GM23338 (cell line): ENCODE data around the gene CGNL1. TPM values are rescaled to one million over a fixed set of nuclear protein-coding genes. Genes with fewer than 3 reads are reported as not detected.

ENCODE experiments used
- ATAC-seq: fragments of 200-7000 bp; cut with Tn5 transposase; 3 replicates; pipeline ENCODE4 v1.9.1; 2020
- DNase-seq: peaks from one replicate; pipeline ENCODE4 v3.0.0-alpha.2; 2015; ENCODE audit warnings: low spot score
- H2AFZ ChIP-seq: fragments of 200-600 bp; sonication (generic); 2 replicates; pipeline ENCODE4 v1.8.0; 2016; ENCODE audit warnings: antibody characterized with exemption, mild to moderate bottlenecking, moderate library complexity
- H3F3A ChIP-seq: fragments of 200-600 bp; sonication (generic); replicated peaks from 2 replicates; pipeline ENCODE4 v1.8.0; 2017; ENCODE audit warnings: antibody characterized with exemption, mixed run types, low read depth
- H3K27ac ChIP-seq: fragments of 200-600 bp; sonication (generic); 2 replicates; pipeline ENCODE4 v1.6.1; 2016; ENCODE audit warnings: low read depth
- H3K27me3 ChIP-seq: fragments of 200-600 bp; sonication (generic); 2 replicates; pipeline ENCODE4 v1.8.0; 2016; ENCODE audit warnings: mild to moderate bottlenecking, mixed run types, moderate library complexity; ENCODE audit not compliant: insufficient read depth
- H3K36me3 ChIP-seq: fragments of 200-600 bp; sonication (generic); 2 replicates; pipeline ENCODE4 v1.8.0; 2016; ENCODE audit warnings: mild to moderate bottlenecking; ENCODE audit not compliant: insufficient read depth
- H3K4me1 ChIP-seq: fragments of 200-600 bp; sonication (generic); 2 replicates; pipeline ENCODE4 v1.8.0; 2016; ENCODE audit warnings: mild to moderate bottlenecking, moderate library complexity; ENCODE audit not compliant: insufficient read depth
- H3K4me2 ChIP-seq: fragments of 200-600 bp; sonication (generic); 2 replicates; pipeline ENCODE4 v1.7.1; 2017; ENCODE audit warnings: mixed run types
- H3K4me3 ChIP-seq: fragments of 200-600 bp; sonication (generic); 2 replicates; pipeline ENCODE4 v1.6.1; 2016; ENCODE audit warnings: mixed run types
- H3K79me2 ChIP-seq: fragments of 200-600 bp; sonication (generic); replicated peaks from 2 replicates; pipeline ENCODE4 v1.8.0; 2017; ENCODE audit warnings: mild to moderate bottlenecking; ENCODE audit not compliant: insufficient read depth
- H3K9me2 ChIP-seq: fragments of 200-600 bp; sonication (generic); 2 replicates; pipeline ENCODE4 v1.8.0; 2017; ENCODE audit not compliant: insufficient read depth
- H4K20me1 ChIP-seq: fragments of 200-600 bp; sonication (generic); replicated peaks from 2 replicates; pipeline ENCODE4 v1.8.0; 2017; ENCODE audit warnings: mild to moderate bottlenecking; ENCODE audit not compliant: insufficient read depth
- H3K27ac Mint-ChIP-seq: 2 replicates; pipeline ENCODE4 v1.8.0; 2020; ENCODE audit warnings: inconsistent platforms, mild to moderate bottlenecking, moderate library complexity, mixed read lengths
- H3K27me3 Mint-ChIP-seq: 3 replicates; pipeline ENCODE4 v1.8.0; 2022; ENCODE audit warnings: low read depth, mild to moderate bottlenecking, moderate library complexity, mixed read lengths, inconsistent platforms; ENCODE audit not compliant: insufficient read depth, poor library complexity
- H3K36me3 Mint-ChIP-seq: 3 replicates; pipeline ENCODE4 v1.8.0; 2021; ENCODE audit warnings: low read depth, mild to moderate bottlenecking, inconsistent platforms, moderate library complexity, mixed read lengths
- H3K4me1 Mint-ChIP-seq: 3 replicates; pipeline ENCODE4 v1.8.0; 2020; ENCODE audit warnings: mild to moderate bottlenecking, inconsistent platforms, mixed read lengths
- H3K4me3 Mint-ChIP-seq: 3 replicates; pipeline ENCODE4 v1.8.0; 2021; ENCODE audit warnings: moderate library complexity, mild to moderate bottlenecking, inconsistent platforms, mixed read lengths
- H3K9me3 Mint-ChIP-seq: 3 replicates; pipeline ENCODE4 v1.8.0; 2020; ENCODE audit warnings: moderate library complexity, mild to moderate bottlenecking, inconsistent platforms, mixed read lengths
- JUNB ChIP-seq: IDR thresholded peaks from one replicate; pipeline ENCODE4 v1.6.1; 2016; ENCODE audit warnings: antibody characterized with exemption; ENCODE audit not compliant: unreplicated experiment
- NANOG ChIP-seq: IDR thresholded peaks from 2 replicates; pipeline ENCODE4 v1.6.1; 2016; ENCODE audit warnings: antibody characterized with exemption, borderline replicate concordance
- STAT1 ChIP-seq: IDR thresholded peaks from one replicate; pipeline ENCODE4 v1.6.1; 2016; ENCODE audit warnings: antibody characterized with exemption; ENCODE audit not compliant: unreplicated experiment
- polyA plus RNA-seq: library from polyadenylated mRNA; unstranded; fragments of >200 nt; fragmentation: Nextera tagmentation; extraction: Ambion mirVana; gene quantifications from 2 replicates; pipeline ENCODE4 v1.2.1, GENCODE V29; 2016
- total RNA-seq: library from RNA; depleted of rRNA; stranded (reverse); fragments of >200 nt; shearing (Covaris generic); gene quantifications from 2 replicates; pipeline ENCODE4 v1.2.3, GENCODE V29; 2014
- TF ChIP-seq, protein P1 (sequence below): IDR thresholded peaks from 2 replicates; pipeline ENCODE4 v1.6.1; 2016; ENCODE audit warnings: antibody characterized with exemption
- TF ChIP-seq, protein P2 (sequence below), 2 experiments: fragments of 200-600 bp in 1 of 2; sonication (generic) in 1 of 2; conservative IDR thresholded peaks; 2 replicates each; pipeline versions ENCODE4 v1.5.1 to v1.6.1; 2016 to 2017; ENCODE audit warnings: antibody characterized with exemption in 2 of 2, low read depth in 2 of 2, mild to moderate bottlenecking in 2 of 2, moderate library complexity in 1 of 2
- TF ChIP-seq, protein P3 (sequence below): IDR thresholded peaks from one replicate; pipeline ENCODE4 v1.6.1; 2018; ENCODE audit warnings: antibody characterized with exemption; ENCODE audit not compliant: unreplicated experiment

CGNL1 gene
- total and polyA plus RNA-seq, 2 experiments from 2014 or later: 20.0 to 57.8 TPM

DNA sequence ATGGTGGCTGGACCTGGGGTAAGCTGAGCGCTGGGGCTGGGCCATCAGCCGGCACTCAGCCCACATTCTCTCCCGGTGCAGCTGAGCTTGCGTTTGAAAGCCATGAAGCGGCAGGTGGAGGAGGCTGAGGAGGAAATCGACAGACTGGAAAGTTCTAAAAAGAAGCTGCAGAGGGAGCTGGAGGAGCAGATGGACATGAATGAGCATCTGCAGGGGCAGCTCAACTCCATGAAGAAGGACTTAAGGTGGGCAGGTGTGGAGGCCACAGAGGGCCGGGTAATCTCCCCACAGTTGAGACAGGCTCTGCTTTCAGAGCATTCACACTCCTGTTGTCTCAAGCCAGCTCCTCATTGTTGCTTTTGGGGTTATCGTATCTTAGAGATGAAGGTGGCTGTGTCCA, 169.7 kb downstream of the CGNL1 start:
- Mint-ChIP-seq H3K4me3 (no peak overlapping the region), H3K27me3 (peaks cover 7% of the 10 kb centered on the region), H3K9me3 (no peaks in the 10 kb centered on the region), H3K36me3 (peaks cover 59% of the 10 kb centered on the region), H3K27ac (no peak overlapping the region), H3K4me1 (peaks cover 5% of the 10 kb centered on the region)
- Histone ChIP-seq H3K9me2 (0 out of 2 replicates have a peak, but pooled peaks cover 1% of the 10 kb centered on the region), H3K79me2 (no peaks in the 10 kb centered on the region), H3K4me1 (no peaks in the 10 kb centered on the region), H3K27ac (no peak overlapping the region), H3K4me2 (no peak overlapping the region), H4K20me1 (no peaks in the 10 kb centered on the region), H3F3A (no peaks in the 10 kb centered on the region), H2AFZ (no peak overlapping the region), H3K4me3 (no peak overlapping the region), H3K27me3 (no peaks in the 10 kb centered on the region), H3K36me3 (peaks cover 10% of the 10 kb centered on the region)
- TF ChIP-seq, protein P1, sequence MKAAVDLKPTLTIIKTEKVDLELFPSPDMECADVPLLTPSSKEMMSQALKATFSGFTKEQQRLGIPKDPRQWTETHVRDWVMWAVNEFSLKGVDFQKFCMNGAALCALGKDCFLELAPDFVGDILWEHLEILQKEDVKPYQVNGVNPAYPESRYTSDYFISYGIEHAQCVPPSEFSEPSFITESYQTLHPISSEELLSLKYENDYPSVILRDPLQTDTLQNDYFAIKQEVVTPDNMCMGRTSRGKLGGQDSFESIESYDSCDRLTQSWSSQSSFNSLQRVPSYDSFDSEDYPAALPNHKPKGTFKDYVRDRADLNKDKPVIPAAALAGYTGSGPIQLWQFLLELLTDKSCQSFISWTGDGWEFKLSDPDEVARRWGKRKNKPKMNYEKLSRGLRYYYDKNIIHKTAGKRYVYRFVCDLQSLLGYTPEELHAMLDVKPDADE: no peak
- ATAC-seq: no peak
- no peak for DNase-seq

DNA sequence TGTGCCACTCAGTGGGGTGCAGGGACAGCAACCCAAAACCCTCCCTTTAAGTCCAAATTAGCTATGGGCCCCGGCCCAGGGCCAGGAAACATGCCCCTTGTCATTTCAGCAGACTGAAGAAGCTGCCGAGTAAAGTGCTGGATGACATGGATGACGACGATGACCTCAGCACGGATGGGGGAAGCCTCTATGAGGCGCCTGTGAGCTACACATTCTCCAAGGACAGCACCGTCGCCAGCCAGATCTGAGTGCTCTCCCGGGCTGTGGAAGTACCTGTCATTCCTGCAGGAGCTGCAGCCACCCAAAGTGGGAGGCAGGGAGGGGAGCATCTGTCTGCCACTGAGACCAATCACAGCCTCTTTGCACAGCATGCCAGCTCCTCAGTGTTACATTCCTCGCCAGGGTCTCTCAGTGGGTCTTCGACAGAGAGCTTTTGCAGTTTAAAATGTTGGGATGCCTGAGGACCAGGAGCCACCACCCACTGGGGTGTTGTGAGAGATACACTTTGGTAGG, 171.0 kb downstream of the CGNL1 start:
- Mint-ChIP-seq H3K27ac (no peak overlapping the region), H3K4me3 (no peak overlapping the region), H3K36me3 (peaks cover 71% of the 10 kb centered on the region), H3K27me3 (peaks cover 9% of the 10 kb centered on the region), H3K9me3 (no peaks in the 10 kb centered on the region), H3K4me1 (peaks cover 15% of the 10 kb centered on the region)
- Histone ChIP-seq H3K4me3 (no peak overlapping the region), H3K27ac (no peak overlapping the region), H4K20me1 (no peaks in the 10 kb centered on the region), H3K4me2 (no peak overlapping the region), H3K27me3 (no peaks in the 10 kb centered on the region), H3K9me2 (0 out of 2 replicates have a peak, but pooled peaks cover 2% of the 10 kb centered on the region), H3K36me3 (peaks cover 10% of the 10 kb centered on the region), H3K79me2 (no peaks in the 10 kb centered on the region), H2AFZ (no peak overlapping the region), H3K4me1 (peaks cover 4% of the 10 kb centered on the region; the same call in 1 of the 2 replicates), H3F3A (no peaks in the 10 kb centered on the region)
- TF ChIP-seq, protein P1: no peak
- TF ChIP-seq, protein P2, sequence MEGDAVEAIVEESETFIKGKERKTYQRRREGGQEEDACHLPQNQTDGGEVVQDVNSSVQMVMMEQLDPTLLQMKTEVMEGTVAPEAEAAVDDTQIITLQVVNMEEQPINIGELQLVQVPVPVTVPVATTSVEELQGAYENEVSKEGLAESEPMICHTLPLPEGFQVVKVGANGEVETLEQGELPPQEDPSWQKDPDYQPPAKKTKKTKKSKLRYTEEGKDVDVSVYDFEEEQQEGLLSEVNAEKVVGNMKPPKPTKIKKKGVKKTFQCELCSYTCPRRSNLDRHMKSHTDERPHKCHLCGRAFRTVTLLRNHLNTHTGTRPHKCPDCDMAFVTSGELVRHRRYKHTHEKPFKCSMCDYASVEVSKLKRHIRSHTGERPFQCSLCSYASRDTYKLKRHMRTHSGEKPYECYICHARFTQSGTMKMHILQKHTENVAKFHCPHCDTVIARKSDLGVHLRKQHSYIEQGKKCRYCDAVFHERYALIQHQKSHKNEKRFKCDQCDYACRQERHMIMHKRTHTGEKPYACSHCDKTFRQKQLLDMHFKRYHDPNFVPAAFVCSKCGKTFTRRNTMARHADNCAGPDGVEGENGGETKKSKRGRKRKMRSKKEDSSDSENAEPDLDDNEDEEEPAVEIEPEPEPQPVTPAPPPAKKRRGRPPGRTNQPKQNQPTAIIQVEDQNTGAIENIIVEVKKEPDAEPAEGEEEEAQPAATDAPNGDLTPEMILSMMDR (conservative IDR thresholded peaks at IDR 0.05; ENCODE audit: low read depth in 2 of 2): peak in 1 of 2 experiments; percentile 13; a peak in 1 of 4 replicates
- no peak for DNase-seq
- ATAC-seq: no peak

DNA sequence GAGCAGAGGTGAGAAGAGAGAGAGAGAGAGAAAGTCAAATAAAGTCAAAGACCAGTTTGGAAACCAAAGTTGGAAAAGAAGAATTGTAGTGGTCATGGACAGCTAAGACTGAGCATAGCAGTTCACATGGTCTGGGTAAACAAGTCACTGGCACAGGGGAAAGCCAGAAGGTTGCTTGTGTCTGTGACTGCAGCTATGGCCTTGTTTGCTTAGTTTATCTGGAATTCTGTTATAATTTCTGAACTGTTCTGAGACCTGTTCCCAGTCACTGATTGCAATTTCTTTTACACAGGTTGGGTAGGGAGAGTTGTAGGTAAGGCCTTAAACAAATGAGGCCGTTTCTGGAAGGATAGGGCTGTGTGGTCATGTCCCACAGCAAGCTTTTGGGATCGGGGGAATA, 172.0 kb downstream of the CGNL1 start:
- Mint-ChIP-seq H3K4me3 (no peak overlapping the region), H3K27me3 (peaks cover 9% of the 10 kb centered on the region), H3K9me3 (no peaks in the 10 kb centered on the region), H3K27ac (no peak overlapping the region), H3K36me3 (peaks cover 68% of the 10 kb centered on the region), H3K4me1 (peaks cover 23% of the 10 kb centered on the region)
- H3K27me3 ChIP-seq: no peaks in the 10 kb centered on the region
- no peak overlapping the region for H3K4me2 ChIP-seq
- H3K79me2 ChIP-seq: no peaks in the 10 kb centered on the region
- DNase-seq (no peak), ATAC-seq (no peak)
- H3K4me1 ChIP-seq: peaks cover 4% of the 10 kb centered on the region; the same call in 1 of the 2 replicates
- 0 out of 2 replicates have a peak, but pooled peaks cover 2% of the 10 kb centered on the region for H3K9me2 ChIP-seq
- H3K36me3 ChIP-seq: peaks cover 10% of the 10 kb centered on the region
- no peaks in the 10 kb centered on the region for H3F3A ChIP-seq
- no peaks in the 10 kb centered on the region for H4K20me1 ChIP-seq
- no peak overlapping the region for H3K27ac ChIP-seq
- no peak overlapping the region for H2AFZ ChIP-seq
- no peak overlapping the region for H3K4me3 ChIP-seq
- TF ChIP-seq, protein P1: no peak
- TF ChIP-seq, protein P2 (conservative IDR thresholded peaks at IDR 0.05; ENCODE audit: low read depth in 2 of 2): no peak
- TF ChIP-seq, protein P3, sequence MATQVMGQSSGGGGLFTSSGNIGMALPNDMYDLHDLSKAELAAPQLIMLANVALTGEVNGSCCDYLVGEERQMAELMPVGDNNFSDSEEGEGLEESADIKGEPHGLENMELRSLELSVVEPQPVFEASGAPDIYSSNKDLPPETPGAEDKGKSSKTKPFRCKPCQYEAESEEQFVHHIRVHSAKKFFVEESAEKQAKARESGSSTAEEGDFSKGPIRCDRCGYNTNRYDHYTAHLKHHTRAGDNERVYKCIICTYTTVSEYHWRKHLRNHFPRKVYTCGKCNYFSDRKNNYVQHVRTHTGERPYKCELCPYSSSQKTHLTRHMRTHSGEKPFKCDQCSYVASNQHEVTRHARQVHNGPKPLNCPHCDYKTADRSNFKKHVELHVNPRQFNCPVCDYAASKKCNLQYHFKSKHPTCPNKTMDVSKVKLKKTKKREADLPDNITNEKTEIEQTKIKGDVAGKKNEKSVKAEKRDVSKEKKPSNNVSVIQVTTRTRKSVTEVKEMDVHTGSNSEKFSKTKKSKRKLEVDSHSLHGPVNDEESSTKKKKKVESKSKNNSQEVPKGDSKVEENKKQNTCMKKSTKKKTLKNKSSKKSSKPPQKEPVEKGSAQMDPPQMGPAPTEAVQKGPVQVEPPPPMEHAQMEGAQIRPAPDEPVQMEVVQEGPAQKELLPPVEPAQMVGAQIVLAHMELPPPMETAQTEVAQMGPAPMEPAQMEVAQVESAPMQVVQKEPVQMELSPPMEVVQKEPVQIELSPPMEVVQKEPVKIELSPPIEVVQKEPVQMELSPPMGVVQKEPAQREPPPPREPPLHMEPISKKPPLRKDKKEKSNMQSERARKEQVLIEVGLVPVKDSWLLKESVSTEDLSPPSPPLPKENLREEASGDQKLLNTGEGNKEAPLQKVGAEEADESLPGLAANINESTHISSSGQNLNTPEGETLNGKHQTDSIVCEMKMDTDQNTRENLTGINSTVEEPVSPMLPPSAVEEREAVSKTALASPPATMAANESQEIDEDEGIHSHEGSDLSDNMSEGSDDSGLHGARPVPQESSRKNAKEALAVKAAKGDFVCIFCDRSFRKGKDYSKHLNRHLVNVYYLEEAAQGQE: no peak
- TF ChIP-seq STAT1 (no peak), JUNB (no peak), NANOG (no peak)
